CD4-positive, alpha-beta T cell (primary cell): ENCODE data around the gene PLAC1. TPM values are rescaled to one million over a fixed set of nuclear protein-coding genes. Genes with fewer than 3 reads are reported as not detected.

ENCODE experiments used
- ATAC-seq: fragments of 200-7000 bp; cut with Tn5 transposase; one replicate; pipeline ENCODE4 v1.10.0; 2022; ENCODE audit warnings: mild to moderate bottlenecking; ENCODE audit not compliant: poor library complexity
- CTCF ChIA-PET: fragments of 350-600 bp; sonication (Branson Sonifier 250); formaldehyde crosslinking; loops from one replicate; lab custom pipeline; 2021; ENCODE audit warnings: antibody characterized with exemption, inconsistent platforms; lab: Charles Lee
- POLR2A ChIA-PET: fragments of 350-600 bp; sonication (Branson Sonifier 250); formaldehyde crosslinking; loops from one replicate; lab custom pipeline; 2021; ENCODE audit warnings: antibody characterized with exemption, inconsistent platforms; lab: Charles Lee
- DNase-seq, 14 experiments: peaks; one replicate each; pipeline ENCODE4 v3.0.0-alpha.2; 2013 to 2020; ENCODE audit warnings: mixed read lengths in 2 of 14
- H3K27ac ChIP-seq, 2 donors: one replicate each; pipeline versions ENCODE4 v1.5.1 to v1.7.0; 2013; ENCODE audit warnings: low read length in 2 of 2, low read depth in 1 of 2, mild to moderate bottlenecking in 1 of 2
- H3K27me3 ChIP-seq, 2 experiments: 1 replicate in 1 of 2; 2 replicates in 1 of 2; pipeline versions ENCODE4 v1.6.1 to v1.7.0; 2013; ENCODE audit warnings: low read length in 2 of 2, control low read depth in 1 of 2, mild to moderate bottlenecking in 1 of 2, moderate library complexity in 1 of 2; ENCODE audit not compliant: insufficient read depth in 2 of 2, control insufficient read depth in 1 of 2
- H3K36me3 ChIP-seq: one replicate; pipeline ENCODE4 v1.6.1; 2013; ENCODE audit warnings: low read length, control low read depth; ENCODE audit not compliant: insufficient read depth
- H3K4me1 ChIP-seq: one replicate; pipeline ENCODE4 v1.6.1; 2013; ENCODE audit warnings: low read length, control low read depth; ENCODE audit not compliant: insufficient read depth
- H3K4me3 ChIP-seq: one replicate; pipeline ENCODE4 v1.5.1; 2013; ENCODE audit warnings: mild to moderate bottlenecking, low read length, moderate library complexity
- H3K9me3 ChIP-seq, 2 experiments: 1 replicate in 1 of 2; 2 replicates in 1 of 2; pipeline versions ENCODE4 v1.6.1 to v1.7.0; 2013; ENCODE audit warnings: low read length in 2 of 2, mild to moderate bottlenecking in 2 of 2, control low read depth in 1 of 2, moderate library complexity in 1 of 2; ENCODE audit not compliant: control insufficient read depth in 1 of 2, insufficient read depth in 1 of 2
- H3K27ac Mint-ChIP-seq: one replicate; pipeline ENCODE4 v1.8.0; 2020; ENCODE audit warnings: mixed read lengths
- H3K27me3 Mint-ChIP-seq: one replicate; pipeline ENCODE4 v1.8.0; 2021; ENCODE audit warnings: mixed read lengths
- H3K36me3 Mint-ChIP-seq: one replicate; pipeline ENCODE4 v1.8.0; 2021; ENCODE audit warnings: low read depth, mixed read lengths
- H3K4me1 Mint-ChIP-seq: one replicate; pipeline ENCODE4 v1.8.0; 2021; ENCODE audit warnings: low read depth, mixed read lengths
- H3K4me3 Mint-ChIP-seq: one replicate; pipeline ENCODE4 v1.8.0; 2020; ENCODE audit warnings: mild to moderate bottlenecking, mixed read lengths
- H3K9me3 Mint-ChIP-seq: one replicate; pipeline ENCODE4 v1.8.0; 2020; ENCODE audit warnings: mixed read lengths
- CTCF ChIP-seq: fragments of 200-600 bp; IDR thresholded peaks from one replicate; pipeline ENCODE4 v1.8.0; 2022; ENCODE audit warnings: antibody characterized with exemption, mild to moderate bottlenecking
- intact Hi-C, 2 experiments: fragments of 100-400 bp; cut with DNase I in 1 of 2; cut with micrococcal nuclease in 1 of 2; formaldehyde crosslinking; loops; one replicate each; pipeline versions ENCODE4 v1.15.1 to v1.9.0; 2023 to 2025; cut with DNase I, micrococcal nuclease
- total RNA-seq, 174 experiments: library from RNA in 2 of 174; stranded (reverse) in 2 of 174; gene quantifications; one replicate each; pipeline ENCODE4 v1.2.3 and lab custom pipeline; 2021 to 2026

Gene PLAC1
- total RNA-seq, 2 experiments from 2014 or later: not detected

GRCh38 chrX:134679221-134679620 is 20.9 kb upstream of the PLAC1 start:
- H3K9me3 ChIP-seq: no peaks in the 10 kb centered on the region
- H3K4me3 ChIP-seq: no peak overlapping the region
- Mint-ChIP-seq H3K36me3 (no peaks in the 10 kb centered on the region), H3K4me3 (no peak overlapping the region), H3K27me3 (no peaks in the 10 kb centered on the region), H3K9me3 (no peaks in the 10 kb centered on the region), H3K27ac (no peak overlapping the region), H3K4me1 (no peaks in the 10 kb centered on the region)
- H3K36me3 ChIP-seq: no peaks in the 10 kb centered on the region
- no peak overlapping the region for H3K27ac ChIP-seq
- TF ChIP-seq CTCF: no peak
- DNase-seq: no peak
- H3K27me3 ChIP-seq: no peaks in the 10 kb centered on the region
- no peaks in the 10 kb centered on the region for H3K4me1 ChIP-seq
- POLR2A ChIA-PET: no interaction called here
- ATAC-seq: no peak
- CTCF ChIA-PET: no interaction called here
- intact Hi-C loops: no loop called here

- Mint-ChIP-seq H3K4me3 (no peak overlapping the region), H3K4me1 (no peaks in the 10 kb centered on the region), H3K9me3 (no peaks in the 10 kb centered on the region), H3K36me3 (no peaks in the 10 kb centered on the region), H3K27me3 (no peaks in the 10 kb centered on the region), H3K27ac (no peak overlapping the region)
- Histone ChIP-seq H3K4me1 (no peaks in the 10 kb centered on the region), H3K27ac (no peak overlapping the region), H3K27me3 (no peaks in the 10 kb centered on the region), H3K36me3 (no peaks in the 10 kb centered on the region), H3K4me3 (no peak overlapping the region), H3K9me3 (no peaks in the 10 kb centered on the region)
- intact Hi-C loops: no loop called here
- no peak for DNase-seq
- POLR2A ChIA-PET: no interaction called here
- no peak for TF ChIP-seq CTCF
- CTCF ChIA-PET: no interaction called here
- no peak for ATAC-seq
Measured at GRCh38 chrX:134677332-134677731, 19.1 kb upstream of the PLAC1 start.

- no peak for DNase-seq
- ATAC-seq: no peak
- Mint-ChIP-seq H3K9me3 (no peaks in the 10 kb centered on the region), H3K4me3 (no peak overlapping the region), H3K36me3 (no peaks in the 10 kb centered on the region), H3K27ac (no peak overlapping the region), H3K27me3 (no peaks in the 10 kb centered on the region), H3K4me1 (no peaks in the 10 kb centered on the region)
- Histone ChIP-seq H3K4me1 (no peaks in the 10 kb centered on the region), H3K27me3 (no peaks in the 10 kb centered on the region), H3K27ac (no peak overlapping the region), H3K36me3 (no peaks in the 10 kb centered on the region), H3K9me3 (no peaks in the 10 kb centered on the region), H3K4me3 (no peak overlapping the region)
- TF ChIP-seq CTCF: no peak
- POLR2A ChIA-PET: no interaction called here
- CTCF ChIA-PET: no interaction called here
- intact Hi-C loops: no loop called here
Measured at GRCh38 chrX:134676436-134676835, 18.2 kb upstream of the PLAC1 start.
